Measurements from ENCODE around the gene EIF3B. TPM values are rescaled to one million over a fixed set of nuclear protein-coding genes. Genes with fewer than 3 reads are reported as not detected.
"Not testable (repeated sequence)": the region's sequence is repeated elsewhere in the genome, so short reads cannot be mapped to it uniquely, and the experiment has no call there.

EIF3B gene
- total RNA-seq, 2 experiments from 2014 or later = 166 to 167 TPM

- no peak overlapping the region for H3K27ac ChIP-seq (ENCODE audit: low read depth in 1 of 2, low read length in 2 of 2)
- peaks cover 3% of the 10 kb centered on the region for H3K36me3 ChIP-seq (ENCODE audit: insufficient read depth, low read length)
- Mint-ChIP-seq H3K4me3 (no peak overlapping the region), H3K4me1 (ENCODE audit: low read depth) (peaks cover 41% of the 10 kb centered on the region), H3K36me3 (ENCODE audit: low read depth) (peaks cover 7% of the 10 kb centered on the region), H3K9me3 (no peaks in the 10 kb centered on the region), H3K27me3 (no peaks in the 10 kb centered on the region), H3K27ac (no peak overlapping the region)
- peaks cover 29% of the 10 kb centered on the region for H3K4me1 ChIP-seq (ENCODE audit: insufficient read depth, low read length)
- ChIA-PET POLR2A (interaction anchor here (1.1 kb wide), 1 partner anchor 10 kb away, joined by 3 read pairs; no protein-coding TSS in a partner anchor), CTCF (no interaction called here)
- intact Hi-C loops (cut with DNase I, micrococcal nuclease) = no loop called here
- H3K4me3 ChIP-seq (ENCODE audit: low read length) = no peak overlapping the region
- no peak for DNase-seq
- no peak for TF ChIP-seq CTCF (IDR thresholded peaks at IDR 0.05)
- H3K27me3 ChIP-seq (ENCODE audit: control insufficient read depth in 1 of 2, insufficient read depth in 2 of 2, low read length in 2 of 2) = no peaks in the 10 kb centered on the region
- no peaks in the 10 kb centered on the region for H3K9me3 ChIP-seq (ENCODE audit: control insufficient read depth in 1 of 2, insufficient read depth in 1 of 2, low read length in 2 of 2)
- no peak for ATAC-seq (ENCODE audit: poor library complexity)
Observed at GRCh38 chr7:2416063-2416462, 61.4 kb downstream of the EIF3B start.

GRCh38 chr7:2416650-2417049 lies 62.0 kb downstream of the EIF3B start:
- DNase-seq (no peak), ATAC-seq (ENCODE audit: poor library complexity) (no peak)
- H3K9me3 Mint-ChIP-seq = no peaks in the 10 kb centered on the region
- Histone ChIP-seq H3K4me3 (ENCODE audit: low read length) (no peak overlapping the region), H3K36me3 (ENCODE audit: insufficient read depth, low read length) (peaks cover 3% of the 10 kb centered on the region), H3K4me1 (ENCODE audit: insufficient read depth, low read length) (peaks cover 24% of the 10 kb centered on the region), H3K9me3 (ENCODE audit: control insufficient read depth in 1 of 2, insufficient read depth in 1 of 2, low read length in 2 of 2) (no peaks in the 10 kb centered on the region), H3K27me3 (ENCODE audit: control insufficient read depth in 1 of 2, insufficient read depth in 2 of 2, low read length in 2 of 2) (no peaks in the 10 kb centered on the region), H3K27ac (ENCODE audit: low read depth in 1 of 2, low read length in 2 of 2) (no peak overlapping the region)
- H3K36me3 Mint-ChIP-seq (ENCODE audit: low read depth) = peaks cover 7% of the 10 kb centered on the region
- intact Hi-C loops (cut with DNase I, micrococcal nuclease) = no loop called here
- ChIA-PET POLR2A (interaction anchor here (1.1 kb wide), 1 partner anchor 11 kb away, joined by 3 read pairs; no protein-coding TSS in a partner anchor), CTCF (interaction anchor here (0.5 kb wide), 1 partner anchor 1230 kb away, joined by 3 read pairs; no protein-coding TSS in a partner anchor)
- H3K4me1 Mint-ChIP-seq (ENCODE audit: low read depth) = peaks cover 40% of the 10 kb centered on the region
- TF ChIP-seq CTCF (IDR thresholded peaks at IDR 0.05) = no peak
- no peak overlapping the region for H3K4me3 Mint-ChIP-seq
- no peaks in the 10 kb centered on the region for H3K27me3 Mint-ChIP-seq
- no peak overlapping the region for H3K27ac Mint-ChIP-seq

GRCh38 chr7:2417178-2417577 lies 62.6 kb downstream of the EIF3B start:
- peaks cover 35% of the 10 kb centered on the region for H3K4me1 Mint-ChIP-seq (ENCODE audit: low read depth)
- peaks cover 19% of the 10 kb centered on the region for H3K4me1 ChIP-seq (ENCODE audit: insufficient read depth, low read length)
- H3K36me3 ChIP-seq (ENCODE audit: insufficient read depth, low read length); intact Hi-C loops (cut with DNase I, micrococcal nuclease); H3K9me3 ChIP-seq (ENCODE audit: control insufficient read depth in 1 of 2, insufficient read depth in 1 of 2, low read length in 2 of 2); H3K27me3 Mint-ChIP-seq; H3K4me3 ChIP-seq (ENCODE audit: low read length); H3K27ac ChIP-seq (ENCODE audit: low read depth in 1 of 2, low read length in 2 of 2); H3K27ac Mint-ChIP-seq; H3K36me3 Mint-ChIP-seq (ENCODE audit: low read depth); H3K4me3 Mint-ChIP-seq; DNase-seq; ATAC-seq (ENCODE audit: poor library complexity); H3K27me3 ChIP-seq (ENCODE audit: control insufficient read depth in 1 of 2, insufficient read depth in 2 of 2, low read length in 2 of 2); H3K9me3 Mint-ChIP-seq: not testable (repeated sequence)
- CTCF ChIA-PET = interaction anchor here (0.5 kb wide), 1 partner anchor 1231 kb away, joined by 3 read pairs; no protein-coding TSS in a partner anchor
- POLR2A ChIA-PET = interaction anchor here (1.7 kb wide), 1 partner anchor 12 kb away, joined by 5 read pairs; no protein-coding TSS in a partner anchor

GRCh38 chr7:2417981-2418481 lies 63.4 kb downstream of the EIF3B start:
- ChIA-PET CTCF (no interaction called here), POLR2A (interaction anchor here (1.6 to 1.7 kb wide), 2 partner anchors 13 to 15 kb away, joined by 5 to 7 read pairs; partner anchors contain the start of gene CHST12)
- no peaks in the 10 kb centered on the region for H3K27me3 Mint-ChIP-seq
- peaks cover 7% of the 10 kb centered on the region for H3K36me3 Mint-ChIP-seq (ENCODE audit: low read depth)
- TF ChIP-seq CTCF (IDR thresholded peaks at IDR 0.05) = no peak
- no peaks in the 10 kb centered on the region for H3K9me3 ChIP-seq (ENCODE audit: control insufficient read depth in 1 of 2, insufficient read depth in 1 of 2, low read length in 2 of 2)
- peaks cover 26% of the 10 kb centered on the region for H3K4me1 Mint-ChIP-seq (ENCODE audit: low read depth)
- peak; percentile 82 for ATAC-seq (ENCODE audit: poor library complexity)
- H3K9me3 Mint-ChIP-seq = no peaks in the 10 kb centered on the region
- peaks cover 4% of the 10 kb centered on the region for H3K36me3 ChIP-seq (ENCODE audit: insufficient read depth, low read length)
- H3K27ac Mint-ChIP-seq = peak overlapping the region; percentile 40
- peak overlapping the region in 1 of 2 donors; percentile 22 for H3K27ac ChIP-seq (ENCODE audit: low read depth in 1 of 2, low read length in 2 of 2)
- peak in 8 of 14 experiments; percentile 10 to 80 (median 34) for DNase-seq
- H3K27me3 ChIP-seq (ENCODE audit: control insufficient read depth in 1 of 2, insufficient read depth in 2 of 2, low read length in 2 of 2) = no peaks in the 10 kb centered on the region
- peaks cover 17% of the 10 kb centered on the region for H3K4me1 ChIP-seq (ENCODE audit: insufficient read depth, low read length)
- intact Hi-C loops (cut with DNase I, micrococcal nuclease) = no loop called here
- no peak overlapping the region for H3K4me3 ChIP-seq (ENCODE audit: low read length)
- peak overlapping the region; percentile 32 for H3K4me3 Mint-ChIP-seq

All from CD4-positive, alpha-beta T cell (primary cell).